Measurements from ENCODE around the gene UNCX. TPM values are rescaled to one million over a fixed set of nuclear protein-coding genes. Genes with fewer than 3 reads are reported as not detected.

UNCX gene
- total RNA-seq, 1 donor from 2014 or later = not detected

DNA sequence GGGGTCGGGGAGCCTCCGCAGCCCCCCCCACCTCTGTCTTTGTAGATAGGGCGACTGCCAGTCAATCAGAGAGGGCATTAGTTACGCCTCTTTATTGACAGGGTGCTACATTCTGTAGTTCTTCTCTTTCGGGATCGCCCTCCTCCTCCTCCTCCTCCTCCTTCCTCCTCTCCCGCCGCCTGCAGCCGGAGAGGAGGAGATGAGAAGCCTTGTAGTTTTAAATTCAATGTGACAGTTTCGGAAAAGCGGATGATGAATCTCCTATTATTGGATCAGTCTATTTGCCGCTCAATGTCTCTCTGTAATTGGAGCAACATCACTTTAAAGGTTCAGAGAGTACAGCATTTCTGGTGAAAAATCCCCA, 587 bp upstream of the UNCX start:
- DNase-seq (ENCODE audit: low read depth in 2 of 2) = no peak

DNA sequence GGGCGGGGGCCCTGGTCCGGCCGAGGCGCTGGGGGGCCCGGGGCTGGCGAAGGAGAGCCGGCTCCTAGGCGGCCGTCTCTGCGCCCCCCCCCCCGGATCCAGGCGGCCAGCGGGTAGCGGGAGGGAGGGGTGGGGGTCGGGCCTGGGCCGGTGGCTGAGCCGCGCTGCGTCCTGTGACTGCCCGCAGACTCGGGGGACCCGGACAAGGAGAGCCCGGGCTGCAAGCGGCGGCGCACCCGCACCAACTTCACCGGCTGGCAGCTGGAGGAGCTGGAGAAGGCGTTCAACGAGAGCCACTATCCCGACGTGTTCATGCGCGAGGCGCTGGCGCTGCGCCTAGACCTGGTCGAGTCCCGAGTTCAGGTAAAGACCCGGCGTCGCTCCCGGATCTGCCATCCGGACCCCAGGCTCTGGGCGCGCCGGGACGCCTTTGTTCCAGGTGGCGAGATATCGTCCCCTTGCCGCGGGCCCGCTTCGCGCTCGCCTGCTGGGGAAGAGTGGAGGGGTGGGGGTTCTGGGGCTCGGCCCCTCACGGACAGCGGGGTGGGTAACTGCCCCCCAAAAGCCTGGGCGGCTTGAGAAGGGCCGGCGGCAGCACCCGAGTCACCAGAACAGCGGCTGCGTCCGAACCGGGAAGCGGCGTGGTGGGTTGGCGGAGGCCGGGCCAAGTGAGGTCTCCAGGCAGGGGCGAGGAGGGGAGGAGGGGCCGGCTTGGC, 819 bp downstream of the UNCX start:
- DNase-seq (ENCODE audit: low read depth in 2 of 2) = no peak

DNA sequence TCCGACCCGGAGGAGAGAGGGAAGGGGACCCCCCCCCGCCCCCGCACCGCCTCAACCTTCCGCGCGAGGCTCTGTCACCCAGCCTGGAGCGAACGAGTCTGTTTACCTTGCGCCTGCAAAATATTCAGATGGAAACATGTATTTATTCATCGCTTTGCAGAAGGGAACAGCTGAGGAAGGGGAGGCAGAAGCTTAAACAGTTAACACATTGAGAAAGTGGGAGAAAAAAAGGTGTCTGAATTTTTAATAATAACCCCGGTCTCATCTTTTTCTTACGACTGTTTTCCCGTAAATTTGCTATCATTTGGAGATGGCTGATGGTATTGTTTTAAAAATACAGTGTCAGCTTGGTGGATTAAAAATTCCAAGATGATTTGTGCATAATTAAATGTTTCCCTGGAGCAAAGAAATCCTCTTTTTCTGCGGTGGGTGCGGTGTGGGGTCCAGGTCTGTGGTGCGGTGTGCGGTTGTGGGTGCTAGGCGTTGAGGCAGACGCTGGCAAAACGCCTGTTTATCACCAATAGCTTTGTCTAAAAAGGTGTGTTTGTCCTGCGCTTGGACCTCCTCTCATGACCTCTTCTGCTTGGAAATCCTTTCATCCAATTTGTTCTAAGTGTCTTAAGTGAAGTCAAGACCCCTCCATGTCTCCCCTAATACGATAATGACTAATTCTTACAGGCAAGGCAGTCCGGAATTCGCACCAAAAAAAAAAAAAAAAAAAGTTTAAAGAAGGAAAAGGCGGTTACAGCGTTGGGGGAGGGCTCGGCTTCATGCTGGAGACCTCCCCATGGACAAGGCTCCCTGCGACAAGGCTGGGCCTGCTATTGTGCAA, 1.6 kb downstream of the UNCX start:
- DNase-seq (ENCODE audit: low read depth in 2 of 2) = no peak

DNA sequence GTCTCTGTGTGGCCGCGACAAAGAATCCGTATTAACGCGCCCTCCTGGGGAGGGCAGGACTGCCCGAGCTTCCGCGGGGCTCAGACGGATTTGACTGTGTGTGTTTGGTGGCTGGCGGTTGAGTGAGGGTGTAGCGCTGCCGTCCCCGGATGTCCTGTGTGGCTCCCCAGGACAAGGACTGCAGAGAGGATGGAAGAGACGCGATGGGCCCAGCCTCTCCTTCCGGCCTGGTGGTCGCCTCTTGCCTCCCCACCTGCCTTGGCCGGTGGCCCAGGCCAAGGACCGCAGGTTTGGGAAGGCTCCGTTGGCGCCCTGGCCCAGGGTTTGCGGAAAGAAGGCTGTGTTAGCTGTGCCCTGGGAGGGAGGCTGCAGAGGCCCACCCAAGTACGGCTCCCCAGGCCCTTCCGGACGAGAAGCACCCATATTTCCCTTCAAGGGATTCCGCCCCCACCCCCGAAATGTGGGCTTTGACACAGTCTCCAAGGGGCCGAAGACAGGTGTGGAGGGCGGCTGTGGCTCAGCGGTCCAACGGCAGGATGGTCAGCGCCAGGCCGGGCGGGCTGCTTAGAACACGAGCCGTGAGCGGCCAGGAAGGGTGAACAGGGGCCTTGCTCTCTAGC, 2.3 kb downstream of the UNCX start:
- no peak for DNase-seq (ENCODE audit: low read depth in 2 of 2)

DNA sequence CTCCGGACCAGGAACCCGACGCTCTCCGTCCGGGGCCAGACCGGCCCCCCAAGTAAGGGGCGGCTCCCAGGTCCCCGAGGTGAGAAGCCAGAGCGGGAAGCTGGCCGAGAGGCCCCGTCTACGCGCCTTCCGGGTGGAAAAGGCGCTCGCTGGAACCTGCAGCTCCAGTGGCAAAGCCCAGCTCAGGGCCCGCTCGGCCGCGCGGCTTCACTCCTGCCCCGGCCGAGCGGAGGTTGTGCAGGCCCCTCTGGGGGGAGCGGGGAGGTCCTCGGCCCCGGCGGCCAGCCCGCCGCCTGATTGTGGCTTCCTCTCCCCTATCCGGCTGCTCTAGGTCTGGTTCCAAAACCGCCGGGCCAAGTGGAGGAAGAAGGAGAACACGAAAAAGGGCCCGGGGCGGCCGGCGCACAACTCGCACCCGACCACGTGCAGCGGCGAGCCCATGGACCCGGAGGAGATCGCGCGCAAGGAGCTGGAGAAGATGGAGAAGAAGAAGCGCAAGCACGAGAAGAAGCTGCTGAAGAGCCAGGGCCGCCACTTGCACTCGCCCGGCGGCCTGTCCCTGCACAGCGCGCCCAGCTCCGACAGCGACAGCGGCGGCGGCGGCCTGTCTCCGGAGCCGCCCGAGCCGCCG, 2.9 kb downstream of the UNCX start:
- DNase-seq (ENCODE audit: low read depth in 2 of 2) = no peak

DNA sequence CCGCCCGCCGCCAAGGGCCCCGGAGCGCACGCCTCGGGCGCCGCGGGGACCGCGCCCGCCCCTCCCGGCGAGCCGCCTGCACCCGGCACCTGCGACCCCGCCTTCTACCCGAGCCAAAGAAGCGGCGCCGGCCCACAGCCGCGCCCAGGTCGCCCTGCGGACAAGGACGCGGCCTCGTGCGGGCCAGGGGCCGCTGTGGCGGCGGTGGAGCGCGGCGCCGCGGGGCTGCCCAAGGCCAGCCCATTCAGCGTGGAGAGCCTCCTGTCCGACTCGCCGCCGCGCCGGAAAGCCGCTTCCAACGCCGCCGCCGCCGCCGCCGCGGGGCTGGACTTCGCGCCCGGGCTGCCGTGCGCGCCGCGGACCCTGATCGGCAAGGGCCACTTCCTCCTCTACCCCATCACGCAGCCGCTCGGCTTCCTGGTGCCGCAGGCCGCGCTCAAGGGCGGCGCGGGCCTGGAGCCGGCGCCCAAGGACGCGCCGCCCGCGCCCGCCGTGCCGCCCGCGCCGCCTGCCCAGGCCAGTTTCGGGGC, 3.5 kb downstream of the UNCX start:
- no peak for DNase-seq (ENCODE audit: low read depth in 2 of 2)

DNA sequence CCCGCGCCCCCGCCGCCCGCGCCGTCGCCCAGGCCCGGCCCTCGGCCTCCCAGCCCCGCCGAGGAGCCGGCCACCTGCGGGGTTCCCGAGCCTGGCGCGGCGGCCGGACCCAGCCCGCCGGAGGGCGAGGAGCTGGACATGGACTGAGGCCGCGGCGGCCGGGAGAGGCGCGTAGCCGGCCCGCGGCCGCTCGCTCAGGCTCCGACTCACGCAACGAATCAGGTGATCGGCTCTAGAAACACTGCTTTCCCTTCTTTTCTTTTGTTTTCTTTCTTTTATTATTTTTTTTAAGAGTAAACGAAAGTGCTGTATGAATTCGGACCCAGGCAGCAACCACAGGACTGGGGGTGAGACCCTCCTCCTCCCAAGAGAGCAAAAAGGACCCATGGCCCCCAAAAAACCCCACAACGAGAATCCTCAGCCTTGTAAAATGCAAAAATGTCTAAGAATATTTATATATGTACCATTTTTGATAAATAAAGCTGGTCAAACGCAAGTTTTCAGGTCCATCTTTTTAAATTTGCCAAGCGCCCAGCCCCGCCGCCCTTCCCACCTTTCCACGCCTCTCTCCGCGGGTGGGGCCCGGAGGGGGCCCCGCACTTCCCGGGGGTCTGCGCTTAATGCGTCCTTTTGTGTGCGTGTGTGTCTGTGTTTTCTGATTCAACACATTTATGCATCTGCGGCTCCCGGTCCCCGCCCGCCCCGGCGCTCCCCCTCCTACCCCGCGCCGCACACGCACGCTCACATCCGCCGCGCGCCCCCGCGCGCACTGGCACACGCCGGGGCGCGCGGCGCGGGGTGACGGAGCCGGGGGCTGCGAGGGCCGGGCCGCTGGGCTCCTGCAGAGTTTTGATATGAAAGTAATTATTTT, 4.4 kb downstream of the UNCX start:
- DNase-seq (ENCODE audit: low read depth in 2 of 2) = no peak

DNA sequence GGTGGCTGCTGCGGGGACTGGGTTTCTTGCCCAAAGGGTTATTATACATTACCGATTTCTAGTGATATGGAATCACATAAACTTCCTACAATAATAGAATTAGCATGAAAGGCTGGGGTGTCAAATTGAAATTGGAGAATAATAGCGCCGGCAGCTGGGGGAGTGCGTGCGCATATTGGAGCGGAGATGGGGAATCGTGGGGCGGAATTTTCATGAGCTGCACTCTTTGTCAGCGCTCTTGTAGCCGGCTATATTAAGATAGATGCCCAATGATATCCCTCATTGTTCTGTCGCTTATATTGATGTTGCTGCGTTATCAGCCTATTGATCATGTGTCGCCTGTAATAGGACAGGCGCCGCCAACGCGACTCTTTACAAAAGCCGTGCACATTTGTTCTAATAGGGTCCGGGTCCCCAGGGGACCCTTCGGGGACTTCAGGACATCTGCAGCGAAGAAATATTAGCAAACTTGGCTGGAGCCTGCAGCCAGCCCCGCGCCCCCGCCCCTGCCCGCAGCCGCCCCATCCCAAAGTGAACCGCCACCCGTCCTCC, 5.1 kb downstream of the UNCX start:
- no peak for DNase-seq (ENCODE audit: low read depth in 2 of 2)

DNA sequence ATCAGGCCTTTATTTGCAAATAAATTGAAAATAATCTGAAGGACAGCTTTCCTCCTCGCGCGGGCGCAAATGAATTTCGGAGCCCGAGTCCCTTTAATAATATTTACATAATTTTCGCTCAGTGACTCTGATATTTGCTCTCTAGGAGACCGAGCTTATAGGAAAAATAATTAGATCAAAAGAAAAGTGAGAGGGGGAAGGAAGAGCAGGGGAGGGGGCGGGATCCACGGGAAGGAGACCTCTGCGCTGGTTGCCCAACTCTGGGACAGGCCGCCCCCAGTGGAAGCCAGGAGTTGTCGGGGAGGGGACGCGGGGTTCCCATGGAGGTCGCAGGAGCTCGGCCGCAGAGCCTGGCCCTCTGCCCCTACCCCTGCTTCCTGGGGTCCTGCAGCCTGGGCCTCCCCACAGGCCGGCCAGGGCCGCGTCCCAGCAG, 5.8 kb downstream of the UNCX start:
- DNase-seq (ENCODE audit: low read depth in 2 of 2) = no peak

DNA sequence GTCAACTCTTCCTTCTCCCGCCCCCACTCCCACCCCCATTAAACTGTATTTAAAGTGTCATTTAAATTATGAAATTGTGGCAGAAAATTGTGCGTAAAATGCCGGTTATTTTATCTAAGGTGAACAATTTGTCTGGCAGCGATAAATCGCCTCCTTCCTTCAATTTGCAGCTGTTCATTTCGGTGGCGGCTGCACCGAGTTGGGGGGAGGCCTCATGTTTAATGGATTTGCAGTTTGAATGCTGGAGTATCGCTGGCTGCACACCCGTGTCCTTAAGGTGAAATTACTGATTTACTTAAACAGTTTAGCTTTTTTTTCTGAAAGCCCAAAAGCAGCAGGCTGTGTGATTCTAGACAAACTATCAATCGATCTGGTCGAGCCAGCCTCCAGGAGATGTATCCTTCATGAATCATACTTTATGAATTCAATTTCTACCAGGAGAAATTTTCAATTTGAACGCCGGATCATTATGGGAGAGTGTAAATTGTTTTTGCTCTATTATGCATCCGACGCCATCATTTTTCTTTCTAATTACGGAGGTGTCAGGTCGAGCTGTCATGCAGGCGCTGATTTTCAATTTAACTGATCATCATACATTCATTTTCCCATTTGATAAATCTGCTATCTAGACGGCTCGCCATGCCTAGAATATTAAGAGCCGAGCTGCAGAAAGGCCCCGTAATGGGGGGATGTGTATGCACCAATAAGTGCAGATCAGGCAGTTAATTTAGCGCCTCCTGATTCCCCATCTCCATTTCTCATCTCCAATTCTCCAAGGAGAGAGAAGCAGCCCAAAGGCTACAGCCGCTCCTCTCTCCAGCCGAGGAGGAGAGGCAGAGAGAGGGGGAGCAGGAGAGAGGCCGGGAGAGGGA, 6.5 kb downstream of the UNCX start:
- DNase-seq (ENCODE audit: low read depth in 2 of 2) = no peak

DNA sequence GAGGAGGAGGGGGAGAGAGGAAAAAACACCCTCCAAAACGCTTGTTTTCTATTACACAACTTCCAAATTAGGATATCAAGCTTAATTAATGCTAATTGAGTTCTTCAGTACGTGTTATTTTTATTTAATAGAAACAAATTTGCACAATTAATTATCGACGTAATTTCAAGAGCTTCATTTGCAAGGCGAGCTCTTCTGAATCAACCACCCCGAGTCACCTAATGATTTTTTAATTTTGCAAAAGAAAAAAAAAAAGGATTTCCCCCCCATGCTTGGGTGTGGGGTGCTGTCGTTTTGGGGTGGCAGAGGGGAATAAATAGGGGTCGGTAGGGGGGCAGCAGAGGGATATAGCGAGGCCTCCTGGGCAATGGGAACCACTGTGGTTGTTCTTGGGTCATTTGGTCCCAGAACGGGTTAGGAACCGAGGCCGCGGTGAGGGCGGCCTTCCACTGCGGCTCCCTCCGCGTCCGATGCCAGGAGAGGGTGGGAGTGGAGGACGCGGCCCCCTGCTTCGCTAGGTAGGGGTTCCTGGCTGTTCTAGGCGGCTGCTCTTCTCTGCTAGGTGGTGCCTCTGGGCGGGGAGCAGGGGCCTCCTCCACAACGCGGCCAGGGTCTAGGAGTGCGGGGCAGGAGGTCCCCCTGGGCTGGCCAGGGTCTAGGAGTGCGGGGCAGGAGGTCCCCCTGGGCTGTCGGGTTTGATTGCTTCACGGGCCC, 7.3 kb downstream of the UNCX start:
- no peak for DNase-seq (ENCODE audit: low read depth in 2 of 2)

DNA sequence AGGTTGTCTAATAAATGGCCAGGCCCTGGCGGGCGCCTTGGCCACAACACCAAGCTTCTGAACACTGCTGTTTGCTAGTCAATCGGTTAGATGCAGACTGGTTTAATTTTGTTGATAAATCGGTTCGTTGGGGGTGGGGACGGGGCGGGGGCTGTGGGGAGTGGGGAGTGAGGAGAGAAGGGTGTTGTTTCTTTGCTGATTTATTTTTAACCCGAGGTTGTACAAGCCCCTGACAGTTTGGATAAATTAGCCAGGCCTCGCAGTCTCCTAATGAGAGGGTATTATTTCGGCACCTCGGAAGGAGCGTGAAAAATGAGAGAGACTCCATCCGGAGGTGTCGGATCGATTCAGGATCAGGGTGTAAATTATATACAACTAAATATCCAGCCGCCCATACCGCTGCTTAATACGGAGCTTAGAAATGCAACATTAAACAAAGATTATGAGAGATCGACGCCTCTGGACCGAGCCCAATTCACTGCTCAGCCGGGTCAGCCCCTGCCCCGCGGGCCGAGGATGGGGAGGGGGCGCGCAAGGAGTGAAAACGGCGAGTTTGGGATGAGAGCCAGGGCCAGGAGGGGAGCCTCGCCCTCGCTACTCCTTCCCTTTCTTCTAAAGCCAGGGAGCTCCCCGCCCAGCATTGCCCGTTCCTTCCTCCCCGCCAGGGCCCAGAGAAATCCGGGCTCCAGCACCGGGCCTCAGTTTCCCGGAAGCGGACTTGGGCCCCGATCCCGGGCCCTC, 8.0 kb downstream of the UNCX start:
- DNase-seq (ENCODE audit: low read depth in 2 of 2) = no peak

DNA sequence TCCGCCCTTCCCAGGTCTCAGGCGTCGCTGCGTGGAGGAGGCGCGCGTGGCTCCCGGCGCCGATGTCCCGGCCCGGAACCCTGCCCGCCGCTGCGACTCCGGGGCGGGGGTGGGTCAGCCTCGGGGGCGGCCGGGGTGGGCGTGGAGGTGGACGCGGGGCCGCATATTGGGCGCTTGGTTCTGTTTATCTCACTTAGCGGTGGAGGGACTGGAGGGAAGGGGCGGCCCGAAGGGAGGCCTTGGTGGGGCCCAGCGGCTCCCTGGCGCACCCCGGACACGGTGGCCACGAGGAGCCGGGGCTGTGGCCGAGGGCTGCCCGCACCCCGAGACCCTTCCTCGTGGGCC, 8.6 kb downstream of the UNCX start:
- no peak for DNase-seq (ENCODE audit: low read depth in 2 of 2)

DNA sequence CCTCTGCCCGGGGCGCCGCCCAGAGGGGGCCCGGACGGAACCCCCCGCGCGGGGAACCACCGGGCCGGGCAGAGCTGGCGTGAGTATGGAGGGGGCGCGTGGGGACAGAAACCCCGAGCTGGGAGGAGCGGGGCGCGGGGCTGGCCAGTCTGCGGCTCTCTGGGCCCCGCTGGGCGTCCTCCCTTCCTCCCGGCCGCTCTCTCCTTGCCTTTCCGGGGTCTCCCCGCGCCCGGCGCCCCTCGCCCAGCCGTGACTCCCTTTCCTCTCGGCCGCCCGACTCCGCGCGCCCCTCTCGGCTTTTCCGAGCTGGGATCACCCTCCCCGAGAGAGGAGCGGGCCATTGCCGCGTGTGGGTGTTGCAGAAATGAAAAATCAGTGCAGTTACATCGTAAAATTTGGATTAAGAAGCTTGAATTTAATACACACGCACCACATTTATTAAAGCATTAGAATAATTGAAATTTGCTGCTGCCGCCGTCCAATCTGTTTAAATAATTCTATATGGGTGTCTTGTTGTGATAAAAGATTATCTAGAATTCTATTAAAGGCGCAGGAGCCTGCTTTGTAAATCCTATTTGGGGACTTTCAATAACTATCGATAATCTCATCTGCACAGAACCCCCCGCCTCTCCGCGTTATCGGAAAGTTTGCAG, 9.1 kb downstream of the UNCX start:
- no peak for DNase-seq (ENCODE audit: low read depth in 2 of 2)

DNA sequence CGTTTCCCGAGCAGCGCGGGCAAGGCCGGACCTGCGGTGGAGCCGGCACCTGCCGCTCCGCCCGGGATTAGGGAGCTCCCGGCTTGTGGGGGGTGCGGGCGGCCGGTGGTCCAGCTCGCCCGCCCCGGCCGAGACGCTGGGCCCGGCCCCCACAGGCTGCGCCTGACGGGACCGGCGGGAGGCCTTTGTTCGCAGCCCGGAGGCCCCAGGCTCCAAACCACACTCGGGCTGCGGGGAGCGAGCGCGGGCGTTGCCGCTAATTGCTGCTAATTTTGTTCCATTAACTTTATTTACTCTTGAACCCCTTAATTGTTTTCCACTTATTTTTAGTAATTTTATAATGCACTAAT, 9.6 kb downstream of the UNCX start:
- DNase-seq (ENCODE audit: low read depth in 2 of 2) = no peak

DNA sequence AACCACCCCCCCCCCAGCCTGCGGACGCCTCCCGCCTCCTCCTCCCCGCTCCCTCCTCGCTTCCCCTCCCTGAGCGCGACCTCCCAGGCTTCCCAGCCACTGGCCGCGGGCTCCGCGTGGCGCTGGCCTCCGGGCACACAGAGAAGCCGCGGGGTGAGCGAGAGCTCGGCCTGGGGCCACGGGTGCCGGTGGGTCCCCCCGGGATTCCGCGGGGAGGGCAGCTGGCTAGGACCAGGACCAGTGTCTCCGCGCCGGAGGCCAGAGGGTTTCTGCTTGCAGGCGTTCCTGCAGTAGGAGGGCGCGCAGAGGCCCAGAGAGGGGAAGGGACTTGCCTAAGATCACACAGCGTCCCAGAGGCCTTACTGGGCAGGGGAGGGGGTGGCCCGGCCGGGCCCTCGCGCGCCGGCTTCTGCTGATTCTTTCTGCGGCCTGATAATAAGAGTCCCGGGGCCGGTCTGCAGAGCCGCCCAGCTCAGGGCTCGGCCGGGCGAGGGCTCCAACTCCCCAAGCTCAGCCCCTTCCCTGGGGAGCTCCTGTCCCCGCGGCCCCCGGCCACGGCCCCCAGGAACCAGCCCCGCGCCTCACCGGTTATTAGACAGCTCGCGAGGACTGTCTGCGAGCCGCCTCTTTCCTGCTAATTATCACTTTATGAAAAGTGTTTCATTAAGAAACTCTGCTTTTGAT, 10.1 kb downstream of the UNCX start:
- DNase-seq (ENCODE audit: low read depth in 2 of 2) = no peak

DNA sequence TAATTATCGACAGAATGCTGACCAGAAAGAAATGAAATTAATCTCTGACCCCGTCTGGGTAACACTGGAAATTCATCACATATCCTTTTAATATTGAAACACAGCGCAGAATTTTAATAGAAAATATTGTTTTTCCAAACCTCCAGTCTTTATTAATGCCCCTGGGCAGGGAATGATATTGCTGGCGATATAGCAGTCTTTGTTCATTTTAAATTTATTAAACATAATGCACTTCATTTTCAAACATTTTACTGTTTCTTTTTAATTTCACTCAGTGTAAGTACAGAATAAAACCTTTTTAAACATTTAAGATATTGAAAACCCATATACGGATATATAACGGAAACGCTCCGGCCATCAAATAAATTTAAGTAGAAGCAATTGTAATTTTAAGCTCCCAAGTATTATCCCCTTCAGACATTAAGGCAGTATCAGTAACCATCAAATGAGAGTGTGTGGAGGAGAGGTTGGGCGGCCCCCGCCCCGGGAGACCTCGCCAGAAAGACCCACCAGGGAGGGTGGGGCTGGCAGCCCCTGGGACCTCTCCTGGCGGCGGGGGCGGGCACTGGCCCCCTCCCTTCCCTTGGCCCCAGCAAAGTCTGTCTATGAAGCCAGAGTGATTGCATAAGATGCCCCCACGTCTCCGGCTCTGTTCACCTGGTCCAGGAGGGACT, 10.8 kb downstream of the UNCX start:
- no peak for DNase-seq (ENCODE audit: low read depth in 2 of 2)
